K562 (cell line): ENCODE data around the gene FFAR4. TPM values are rescaled to one million over a fixed set of nuclear protein-coding genes. Genes with fewer than 3 reads are reported as not detected.

Experiments
- ATAC-seq: fragments of 200-7000 bp; cut with Tn5 transposase; 3 replicates; pipeline ENCODE4 v1.9.1; 2020; ENCODE audit warnings: moderate library complexity
- BruUV-seq: library from RNA; stranded (reverse); fragments of 400-500 nt; replicated peaks from 2 replicates; lab custom pipeline; 2021; lab: Mats Ljungman, UMichigan
- CTCF ChIA-PET: fragments of 300-600 bp; formaldehyde crosslinking; extraction: SDS; loops from one replicate; lab custom pipeline; 2021; ENCODE audit warnings: low intra/inter-chr PET ratio; lab: Yijun Ruan, JAX
- POLR2A ChIA-PET: fragments of 300-600, 350-650 bp; sonication (Branson Sonifier 250); formaldehyde crosslinking; extraction: SDS; loops from one replicate; lab custom pipeline; 2021; ENCODE audit warnings: antibody characterized with exemption, inconsistent platforms; lab: Yijun Ruan, JAX
- DNase-seq, 4 experiments: peaks; one replicate each; pipeline versions ENCODE4 v3.0.0 to v3.0.0-alpha.2; 2011 to 2018; ENCODE audit warnings: low spot score in 3 of 4, mixed read lengths in 3 of 4; ENCODE audit errors: extremely low read depth in 1 of 4
- FAIRE-seq: peaks from 2 replicates; lab custom pipeline; 2011; peaks lifted over from hg19 to GRCh38; lab: Jason Lieb, UNC
- H2AFZ ChIP-seq: 2 replicates; pipeline ENCODE4 v1.6.0; 2011; ENCODE audit warnings: low read depth, low read length, control low read depth, inconsistent platforms
- H3K27ac ChIP-seq: fragments of 200-600 bp; 3 replicates; pipeline ENCODE4 v1.8.0; 2011; ENCODE audit warnings: low read depth, mild to moderate bottlenecking, control low read depth, inconsistent platforms, low read length, moderate library complexity, mixed read lengths; ENCODE audit errors: extremely low read depth
- H3K27me3 ChIP-seq, 2 experiments: fragments of 300-600 bp in 1 of 2; 2 replicates in 1 of 2; 3 replicates in 1 of 2; pipeline versions ENCODE4 v1.6.0 to v1.8.0; 2011; ENCODE audit warnings: inconsistent platforms in 2 of 2, low read length in 2 of 2, mild to moderate bottlenecking in 1 of 2, mixed read lengths in 1 of 2, moderate library complexity in 1 of 2; ENCODE audit not compliant: control insufficient read depth in 2 of 2, insufficient read depth in 2 of 2
- H3K36me3 ChIP-seq: fragments of 300-600 bp; 3 replicates; pipeline ENCODE4 v1.8.0; 2011; ENCODE audit warnings: mild to moderate bottlenecking, low read length, inconsistent platforms; ENCODE audit not compliant: control insufficient read depth, insufficient read depth
- H3K4me1 ChIP-seq, 2 experiments: fragments of 200-600 bp in 1 of 2; replicated peaks in 1 of 2; 2 replicates in 1 of 2; 3 replicates in 1 of 2; pipeline versions ENCODE4 v1.5.1 to v1.8.0; 2011; ENCODE audit warnings: inconsistent platforms in 2 of 2, low read length in 2 of 2, mild to moderate bottlenecking in 1 of 2, mixed read lengths in 1 of 2, moderate library complexity in 1 of 2; ENCODE audit not compliant: control insufficient read depth in 2 of 2, insufficient read depth in 2 of 2
- H3K4me2 ChIP-seq: 2 replicates; pipeline ENCODE4 v1.6.1; 2011; ENCODE audit warnings: low read length, control low read depth, inconsistent platforms, mixed read lengths; ENCODE audit not compliant: insufficient read depth
- H3K4me3 ChIP-seq: fragments of 200-600 bp; sonication (generic), shearing (Covaris generic); 2 replicates; pipeline ENCODE4 v1.5.1; 2016; ENCODE audit warnings: control low read depth, inconsistent platforms
- H3K79me2 ChIP-seq: fragments of 200-600 bp; 3 replicates; pipeline ENCODE4 v1.8.0; 2011; ENCODE audit warnings: low read length, inconsistent platforms; ENCODE audit not compliant: control insufficient read depth, insufficient read depth
- H3K9ac ChIP-seq, 2 experiments: 2 replicates each; pipeline versions ENCODE4 v1.6.0 to v1.6.1; 2011; ENCODE audit warnings: low read depth in 2 of 2, low read length in 2 of 2, control low read depth in 1 of 2, inconsistent platforms in 1 of 2, mild to moderate bottlenecking in 1 of 2, mixed read lengths in 1 of 2; ENCODE audit not compliant: insufficient read depth in 1 of 2
- H3K9me1 ChIP-seq: one replicate; pipeline ENCODE4 v1.6.0; 2011; ENCODE audit warnings: inconsistent platforms, mild to moderate bottlenecking, low read length, moderate library complexity; ENCODE audit not compliant: control insufficient read depth, insufficient read depth
- H3K9me3 ChIP-seq: replicated peaks from 2 replicates; pipeline ENCODE4 v1.5.1; 2011; ENCODE audit warnings: low read depth, low read length, inconsistent platforms; ENCODE audit not compliant: control insufficient read depth, insufficient read depth
- H4K20me1 ChIP-seq: replicated peaks from 2 replicates; pipeline ENCODE4 v1.6.1; 2011; ENCODE audit warnings: low read length, inconsistent platforms, mixed read lengths; ENCODE audit not compliant: control insufficient read depth, insufficient read depth
- HOMEZ ChIP-seq: fragments of 250-450 bp; sonication (Bioruptor Pico); IDR thresholded peaks from 2 replicates; pipeline ENCODE4 v1.4.0; 2020; ENCODE audit warnings: mild to moderate bottlenecking, moderate library complexity
- MITF ChIP-seq: IDR thresholded peaks from 2 replicates; pipeline ENCODE4 v1.6.1; 2014; ENCODE audit warnings: antibody characterized with exemption
- SMARCA5 ChIP-seq: fragments of 450-650 bp; IDR thresholded peaks from 2 replicates; pipeline ENCODE4 v1.6.1; 2016
- TAF9B ChIP-seq: fragments of 450-650 bp; IDR thresholded peaks from 2 replicates; pipeline ENCODE4 v1.6.1; 2018; ENCODE audit warnings: mild to moderate bottlenecking; ENCODE audit not compliant: partially characterized antibody
- TARDBP ChIP-seq: fragments of 450-650 bp; IDR thresholded peaks from 2 replicates; pipeline ENCODE4 v1.6.1; 2016
- TFE3 ChIP-seq: fragments of 450-650 bp; formaldehyde crosslinking; IDR thresholded peaks from 2 replicates; pipeline ENCODE4 v1.4.0; 2020; ENCODE audit warnings: mild to moderate bottlenecking, mixed read lengths
- TSC22D4 ChIP-seq: fragments of 450-650 bp; IDR thresholded peaks from 2 replicates; pipeline ENCODE4 v1.6.1; 2016; ENCODE audit warnings: missing genetic modification characterization, missing biosample characterization, control low read depth
- ZNF354B ChIP-seq: fragments of 250-450 bp; sonication (Bioruptor Pico); IDR thresholded peaks from 2 replicates; pipeline ENCODE4 v1.4.0; 2020
- ZNF449 ChIP-seq: fragments of 250-450 bp; sonication (Bioruptor Pico); IDR thresholded peaks from 2 replicates; pipeline ENCODE4 v1.8.0; 2022; ENCODE audit warnings: moderate library complexity, mild to moderate bottlenecking, inconsistent platforms
- WGBS: fragments of 100-300 bp; shearing (Covaris generic); methylation state at CpG from one replicate; pipeline ENCODE4 v1.1.6; 2016; ENCODE audit warnings: low coverage, mixed read lengths; ENCODE audit not compliant: insufficient coverage; ENCODE audit errors: missing lambda C conversion rate; 5-methylcytosine and 5-hydroxymethylcytosine counted together
- in situ Hi-C: fragments of 300-500 bp; cut with MboI; formaldehyde crosslinking; loops from 4 replicates; pipeline ENCODE4 v1.15.0; 2018; ENCODE audit warnings: inconsistent platforms, mixed read lengths
- intact Hi-C: fragments of 100-400 bp; cut with micrococcal nuclease; formaldehyde crosslinking; loops from 2 replicates; pipeline ENCODE4 v1.14.2; 2022
- polyA plus RNA-seq, 8 experiments: library from polyadenylated mRNA; depleted of rRNA in 4 of 8; stranded (reverse) in 5 of 8; unstranded in 3 of 8; fragments of >200 nt; fragmentation: Nextera tagmentation in 2 of 8; fragmentation: Illumina TruSeq in 1 of 8; extraction: Ambion mirVana in 2 of 8; extraction: Trizol in 1 of 8; gene quantifications; 2 replicates each; pipeline versions ENCODE4 v1.2.1 to v1.2.3, GENCODE V29; 2011 to 2014; ENCODE audit warnings: inconsistent platforms in 1 of 8, missing spikeins in 1 of 8
- total RNA-seq, 7 experiments: library from RNA; depleted of rRNA in 6 of 7; stranded (reverse); fragments of >200 nt in 6 of 7; fragmentation: Illumina TruSeq in 2 of 7; extraction: Trizol in 2 of 7; gene quantifications; 2 replicates each; pipeline versions ENCODE4 v1.2.1 to v1.2.3, GENCODE V29; 2011 to 2021; ENCODE audit warnings: low replicate concordance in 1 of 7
- TF ChIP-seq, protein P1 (sequence below): fragments of 250-450 bp; sonication (Bioruptor Pico); IDR thresholded peaks from 2 replicates; pipeline ENCODE4 v1.5.0; 2021; ENCODE audit warnings: mild to moderate bottlenecking, borderline replicate concordance

FFAR4 gene
- total and polyA plus RNA-seq, 9 of the 15 experiments (the other 6 are each of a cell fraction or from before 2014, with no cell fraction given), result not detected

DNA sequence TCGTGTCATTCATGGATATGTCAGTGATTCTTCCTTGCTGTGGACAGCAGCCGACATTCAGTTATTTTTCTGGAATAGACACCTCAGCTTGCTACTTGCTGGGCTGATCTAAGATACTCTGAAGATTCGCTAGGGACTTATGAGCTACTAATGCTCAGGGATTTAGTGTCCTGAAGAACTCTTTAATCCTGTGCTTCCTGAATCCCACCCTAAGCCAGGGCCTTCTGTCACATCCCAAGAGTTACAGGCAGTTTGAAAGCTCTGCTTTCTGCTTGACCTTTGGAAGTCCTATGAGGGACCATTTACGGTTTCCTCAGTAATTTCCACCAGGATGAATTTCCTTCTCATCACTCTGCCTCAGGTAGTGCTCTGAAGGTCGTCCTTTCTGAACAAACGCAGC is 45.8 kb downstream of the FFAR4 start, which contains the start of gene PDE6C:
Gene PDE6C (plus strand): TSS at position 227 of the 400 bp plus-strand sequence. CDS start 189 bp downstream, outside the sequence.
- Histone ChIP-seq H2AFZ (no peak within 1 kb of the TSS), H3K27me3 (peaks cover 5 to 18% of the 10 kb centered on the region in 2 experiments; a peak in 3 of 5 replicates), H3K9me1 (no peaks in the 10 kb centered on the region), H3K4me3 (no peak within 1 kb of the TSS), H3K36me3 (no peaks in the 10 kb centered on the region), H4K20me1 (no peaks in the 10 kb centered on the region), H3K9ac (no peak within 1 kb of the TSS), H3K4me1 (no peaks in the 10 kb centered on the region), H3K4me2 (no peak within 1 kb of the TSS), H3K9me3 (no peaks in the 10 kb centered on the region), H3K27ac (no peak within 1 kb of the TSS), H3K79me2 (no peaks in the 10 kb centered on the region)
- DNase-seq, result no peak
- WGBS, result 0% methylated on average over 5 of the region's 6 CpGs
- FAIRE-seq, result no peak
- TF ChIP-seq, protein P1, sequence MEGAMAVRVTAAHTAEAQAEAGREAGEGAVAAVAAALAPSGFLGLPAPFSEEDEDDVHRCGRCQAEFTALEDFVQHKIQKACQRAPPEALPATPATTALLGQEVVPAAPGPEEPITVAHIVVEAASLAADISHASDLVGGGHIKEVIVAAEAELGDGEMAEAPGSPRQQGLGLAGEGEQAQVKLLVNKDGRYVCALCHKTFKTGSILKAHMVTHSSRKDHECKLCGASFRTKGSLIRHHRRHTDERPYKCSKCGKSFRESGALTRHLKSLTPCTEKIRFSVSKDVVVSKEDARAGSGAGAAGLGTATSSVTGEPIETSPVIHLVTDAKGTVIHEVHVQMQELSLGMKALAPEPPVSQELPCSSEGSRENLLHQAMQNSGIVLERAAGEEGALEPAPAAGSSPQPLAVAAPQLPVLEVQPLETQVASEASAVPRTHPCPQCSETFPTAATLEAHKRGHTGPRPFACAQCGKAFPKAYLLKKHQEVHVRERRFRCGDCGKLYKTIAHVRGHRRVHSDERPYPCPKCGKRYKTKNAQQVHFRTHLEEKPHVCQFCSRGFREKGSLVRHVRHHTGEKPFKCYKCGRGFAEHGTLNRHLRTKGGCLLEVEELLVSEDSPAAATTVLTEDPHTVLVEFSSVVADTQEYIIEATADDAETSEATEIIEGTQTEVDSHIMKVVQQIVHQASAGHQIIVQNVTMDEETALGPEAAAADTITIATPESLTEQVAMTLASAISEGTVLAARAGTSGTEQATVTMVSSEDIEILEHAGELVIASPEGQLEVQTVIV (CRISPR knock-in tag), result no peak
- TF ChIP-seq TFE3 (CRISPR knock-in tag), result no peak
- TF ChIP-seq HOMEZ (CRISPR knock-in tag), result no peak
- TF ChIP-seq ZNF354B (CRISPR knock-in tag), result no peak
- no peak for TF ChIP-seq SMARCA5
- TF ChIP-seq TAF9B, result no peak
- TF ChIP-seq MITF, result no peak
- no peak for TF ChIP-seq ZNF449 (CRISPR knock-in tag)
- TF ChIP-seq TARDBP, result no peak
- no peak for TF ChIP-seq TSC22D4 (tag)
- in situ Hi-C loops (no loop called here), intact Hi-C loops (no loop called here)
- POLR2A ChIA-PET, result no interaction called here
- CTCF ChIA-PET, result no interaction called here
- BruUV-seq, result no TSS peak
- no peak for ATAC-seq
